AG20443 (cell line): ENCODE measurements around the gene NAGPA.

Source experiments
- DNase-seq: peaks from one replicate; pipeline ENCODE4 v3.0.0; 2012; ENCODE audit warnings: low spot score, mixed read lengths

Gene NAGPA

DNA sequence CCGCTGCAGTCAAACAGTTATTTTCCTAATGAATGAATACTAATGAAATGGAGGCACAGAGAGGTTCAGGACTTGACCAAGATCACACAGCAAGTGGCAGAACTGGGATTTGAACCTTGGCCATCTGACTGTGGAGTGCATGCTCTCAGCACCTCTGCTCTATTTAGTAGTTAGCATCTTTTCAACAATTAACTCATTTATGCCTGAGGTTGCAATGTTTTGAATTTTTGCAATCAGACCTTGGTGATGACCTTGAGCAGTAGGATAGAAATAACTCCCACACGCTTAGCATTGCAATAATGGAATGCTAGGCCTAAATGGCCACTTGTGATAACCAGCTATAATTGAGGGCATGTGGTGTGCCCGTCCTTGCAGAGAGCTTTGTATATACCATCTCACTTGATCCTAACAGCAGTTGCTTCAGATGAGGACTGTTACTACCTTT lies 31.0 kb downstream of the NAGPA start:
- no peak for DNase-seq

DNA sequence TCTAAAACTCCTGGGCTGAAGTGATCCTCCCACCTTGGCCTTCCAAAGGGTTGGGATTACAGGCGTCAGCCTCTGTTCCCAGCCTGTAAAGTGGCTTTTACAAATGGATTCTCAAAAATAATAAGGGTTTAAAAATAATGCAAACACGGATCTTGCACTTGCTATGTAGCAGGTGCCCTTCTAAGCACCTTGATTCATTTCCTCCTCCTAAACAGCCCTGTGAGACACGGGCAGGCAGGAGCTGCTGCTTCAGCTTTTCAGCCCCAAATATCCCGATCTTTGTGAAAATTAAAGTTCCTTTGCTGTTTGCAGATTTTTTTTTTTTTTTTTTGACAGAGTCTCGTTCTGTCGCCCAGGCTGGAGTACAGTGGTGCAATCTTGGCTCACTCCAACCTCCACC lies 31.7 kb downstream of the NAGPA start:
- DNase-seq, result no peak

DNA sequence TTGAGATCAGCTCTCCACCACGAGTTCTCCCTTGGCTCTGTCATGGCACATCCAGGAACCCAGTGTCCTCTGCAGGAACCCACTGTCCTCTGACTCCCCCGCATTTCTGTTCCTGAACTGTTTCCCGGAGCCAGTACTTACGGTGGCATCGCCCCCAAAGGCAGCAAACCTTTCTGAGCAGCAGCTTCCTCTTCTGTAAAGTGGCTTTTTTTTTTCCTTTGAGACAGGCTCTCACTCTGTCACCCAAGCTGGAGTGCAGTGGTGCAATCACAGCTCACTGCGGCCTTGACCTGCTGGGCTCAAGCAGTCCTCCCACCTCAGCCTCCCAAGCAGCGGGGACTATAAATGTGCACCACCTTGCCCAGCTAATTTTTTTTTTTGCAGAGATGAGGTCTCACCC lies 32.2 kb downstream of the NAGPA start:
- no peak for DNase-seq

DNA sequence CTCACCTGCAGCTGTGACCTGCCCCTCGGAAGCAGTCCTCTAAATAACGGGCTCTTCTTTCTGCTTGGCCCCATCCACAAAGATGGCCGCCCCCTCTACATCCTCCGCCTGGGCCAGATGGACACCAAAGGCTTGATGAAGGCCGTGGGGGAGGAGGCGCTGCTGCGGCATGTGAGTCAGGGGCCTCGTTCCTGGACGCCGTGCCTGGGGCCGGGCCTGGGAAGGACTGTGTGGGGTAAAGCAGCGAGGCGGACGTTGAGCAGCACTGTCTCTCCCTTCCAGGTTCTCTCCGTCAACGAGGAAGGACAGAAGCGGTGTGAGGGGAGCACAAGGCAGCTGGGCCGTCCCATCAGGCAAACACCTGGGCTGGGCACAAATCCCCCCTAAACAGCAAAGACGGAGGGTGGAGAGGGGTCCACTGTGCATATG lies 33.1 kb downstream of the NAGPA start:
- no peak for DNase-seq

DNA sequence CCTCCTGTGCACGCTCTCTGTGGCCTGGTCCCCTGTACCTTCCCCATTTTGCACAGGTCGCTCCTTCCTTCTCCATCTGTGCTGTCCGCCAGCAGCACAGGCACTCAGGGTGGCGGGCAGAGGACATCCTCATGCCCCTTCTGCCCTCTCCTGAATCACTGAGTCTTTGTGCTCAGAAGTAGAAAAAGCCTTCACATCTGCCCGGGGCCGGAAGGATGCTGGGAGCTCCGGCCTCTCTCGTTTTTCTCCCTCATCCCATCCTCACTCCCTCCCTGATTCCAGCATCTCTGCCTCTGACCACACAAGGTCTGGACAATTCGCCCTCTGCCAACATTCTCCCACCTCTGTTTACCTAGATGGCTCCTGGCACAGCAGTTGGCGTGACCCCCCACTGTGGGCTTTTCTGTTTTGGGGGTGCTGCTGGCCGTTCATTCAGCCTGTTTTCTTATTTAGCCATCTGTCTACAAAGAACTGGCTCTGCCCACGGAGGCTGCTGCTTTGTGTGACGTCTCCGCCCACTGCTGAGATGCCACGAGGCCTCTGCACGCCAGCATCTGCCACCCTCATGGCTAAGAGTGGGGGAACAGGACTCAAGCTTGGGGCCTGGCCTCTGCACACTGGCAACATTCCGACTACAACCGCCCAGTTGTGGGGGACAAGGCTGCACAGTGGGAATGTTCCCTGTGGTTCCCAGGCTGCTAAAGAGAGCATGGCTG lies 38.9 kb downstream of the NAGPA start:
- no peak for DNase-seq

DNA sequence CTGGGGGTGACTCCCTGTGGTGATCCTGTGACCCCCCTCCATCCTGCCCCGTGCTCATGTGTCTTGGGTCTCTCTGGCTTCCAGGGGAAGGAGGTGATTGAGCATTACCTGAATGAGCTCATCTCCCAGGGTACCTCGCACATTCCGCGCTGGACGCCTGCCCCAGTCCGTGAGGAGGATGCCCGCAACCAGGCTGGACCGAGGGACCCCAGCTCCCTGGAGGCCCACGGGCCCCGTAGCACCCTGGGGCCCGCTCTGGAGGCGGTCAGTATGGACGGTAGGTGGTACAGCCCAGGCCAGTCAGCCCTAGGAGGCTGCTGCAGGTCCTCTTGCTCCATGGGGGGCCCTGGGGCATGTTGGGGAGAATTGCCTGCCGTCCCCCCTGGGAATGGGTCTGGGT lies 42.0 kb downstream of the NAGPA start:
- no peak for DNase-seq

DNA sequence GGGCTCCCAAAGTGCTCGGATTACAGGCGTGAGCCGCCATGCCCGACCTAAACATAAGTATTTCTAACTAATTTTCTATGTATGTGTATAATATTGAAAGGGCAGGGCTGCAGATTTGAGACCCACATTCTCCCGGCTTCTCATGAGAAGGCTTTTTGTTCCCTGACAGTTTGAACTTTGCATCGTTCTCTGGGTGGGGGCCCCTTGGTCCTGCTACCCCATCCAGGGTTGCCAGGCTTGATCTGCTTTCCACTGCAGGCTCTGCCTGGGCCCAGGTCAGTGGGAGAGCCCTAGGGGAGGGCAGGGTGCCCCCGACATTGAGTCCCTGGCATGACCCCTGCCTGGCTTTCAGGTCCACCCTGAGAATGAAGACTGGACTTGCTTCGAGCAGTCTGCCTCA lies 43.3 kb downstream of the NAGPA start:
- DNase-seq, result no peak

DNA sequence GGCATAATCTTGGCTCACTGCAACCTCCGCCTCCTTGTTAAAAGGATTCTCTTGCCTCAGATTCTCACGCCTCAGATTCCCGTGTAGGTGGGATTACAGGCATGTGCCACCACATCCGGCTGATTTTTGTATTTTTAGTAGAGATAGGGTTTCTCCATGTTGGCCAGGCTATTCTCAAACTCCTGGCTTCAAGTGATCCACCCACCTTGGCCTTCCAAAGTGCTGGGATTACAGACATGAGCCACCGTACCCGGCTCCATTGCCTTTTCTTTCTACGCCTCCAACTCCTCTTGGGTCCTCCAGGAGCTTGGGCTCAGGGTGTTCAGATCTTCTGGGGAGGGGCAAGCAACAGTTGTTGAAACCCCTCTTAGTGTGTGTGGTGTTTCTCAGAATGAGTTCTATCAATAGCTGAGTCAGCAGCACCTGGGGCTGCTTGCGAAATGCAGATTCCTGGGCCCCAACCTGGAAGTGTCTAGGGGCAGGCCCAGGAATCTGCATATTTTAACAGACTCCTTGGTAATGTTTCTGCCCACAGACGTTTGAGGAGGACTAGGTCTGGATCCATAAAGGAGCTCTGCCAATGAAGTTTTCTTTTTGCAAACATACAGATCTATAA lies 44.2 kb downstream of the NAGPA start:
- no peak for DNase-seq

DNA sequence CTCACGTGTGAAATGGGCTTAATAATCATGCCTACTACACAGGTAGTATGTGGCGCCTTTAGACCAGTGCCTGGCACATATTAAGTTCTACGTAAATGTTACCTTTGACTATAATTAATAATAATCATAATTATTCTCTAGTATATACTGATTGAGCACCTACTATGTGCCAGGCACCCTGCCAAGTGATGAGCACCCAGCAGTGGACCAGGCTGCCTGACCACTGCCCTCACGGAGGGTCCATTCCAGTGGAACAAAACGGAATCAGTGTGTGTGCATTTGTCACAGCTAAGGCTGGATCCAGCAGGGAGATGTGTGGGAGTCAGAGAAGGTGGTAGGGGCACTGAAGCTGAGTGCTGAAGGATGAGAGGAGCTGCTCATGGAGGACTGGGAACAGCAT lies 45.1 kb downstream of the NAGPA start:
- no peak for DNase-seq

DNA sequence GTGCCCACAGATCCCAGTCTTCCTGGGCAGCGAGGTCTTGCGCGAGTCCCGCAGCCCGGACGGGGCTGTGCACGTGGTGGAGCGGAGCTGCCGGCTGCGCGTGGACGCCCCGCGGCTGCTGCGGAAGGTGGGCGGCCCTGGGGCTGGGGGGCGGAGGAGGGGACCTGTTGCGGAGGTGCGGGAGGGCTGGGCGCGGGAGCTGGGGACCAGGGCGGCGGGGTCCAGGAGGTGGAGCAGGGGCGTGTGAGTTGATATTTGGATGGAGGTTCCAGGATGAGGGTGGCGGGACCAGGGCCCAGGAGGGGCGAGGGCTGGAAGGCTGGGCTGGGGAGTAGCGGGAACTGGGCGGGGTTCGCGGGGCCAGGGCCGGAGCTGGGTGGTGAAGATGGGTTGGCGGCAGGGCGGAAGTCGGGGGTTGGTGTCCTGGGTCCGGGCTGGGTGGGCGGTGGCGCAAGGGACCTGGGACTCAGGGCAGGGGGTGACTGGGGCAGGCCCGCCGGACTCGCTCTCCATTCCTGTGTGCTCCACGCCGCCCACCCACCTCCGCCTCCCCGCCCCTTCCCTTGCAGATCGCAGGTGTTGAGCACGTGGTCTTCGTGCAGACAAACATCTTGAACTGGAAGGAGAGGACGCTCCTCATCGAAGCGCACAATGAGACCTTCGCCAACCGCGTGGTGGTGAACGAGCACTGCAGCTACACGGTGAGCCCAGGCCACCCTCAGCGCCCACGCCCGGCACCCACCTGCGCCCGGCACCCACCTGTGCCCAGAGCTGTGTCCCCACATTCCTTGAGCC lies 46.0 kb downstream of the NAGPA start:
- no peak for DNase-seq

DNA sequence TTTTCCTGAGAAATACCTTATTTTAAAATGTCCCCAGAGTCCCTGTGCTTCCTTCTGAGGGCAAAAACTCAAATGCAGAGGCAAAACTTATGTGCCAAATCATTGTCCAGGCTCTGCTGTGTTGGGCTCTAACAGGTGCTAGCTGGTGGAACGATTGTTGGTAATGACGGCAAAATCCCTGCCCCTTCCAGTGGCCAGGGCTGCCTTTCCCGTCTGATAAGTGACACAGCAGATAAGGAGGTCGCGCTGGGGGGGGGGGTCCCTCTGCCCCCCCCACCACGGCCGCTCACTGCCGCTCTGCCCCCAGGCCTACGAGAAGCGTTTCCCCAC lies 46.5 kb downstream of the NAGPA start:
- DNase-seq, result no peak

DNA sequence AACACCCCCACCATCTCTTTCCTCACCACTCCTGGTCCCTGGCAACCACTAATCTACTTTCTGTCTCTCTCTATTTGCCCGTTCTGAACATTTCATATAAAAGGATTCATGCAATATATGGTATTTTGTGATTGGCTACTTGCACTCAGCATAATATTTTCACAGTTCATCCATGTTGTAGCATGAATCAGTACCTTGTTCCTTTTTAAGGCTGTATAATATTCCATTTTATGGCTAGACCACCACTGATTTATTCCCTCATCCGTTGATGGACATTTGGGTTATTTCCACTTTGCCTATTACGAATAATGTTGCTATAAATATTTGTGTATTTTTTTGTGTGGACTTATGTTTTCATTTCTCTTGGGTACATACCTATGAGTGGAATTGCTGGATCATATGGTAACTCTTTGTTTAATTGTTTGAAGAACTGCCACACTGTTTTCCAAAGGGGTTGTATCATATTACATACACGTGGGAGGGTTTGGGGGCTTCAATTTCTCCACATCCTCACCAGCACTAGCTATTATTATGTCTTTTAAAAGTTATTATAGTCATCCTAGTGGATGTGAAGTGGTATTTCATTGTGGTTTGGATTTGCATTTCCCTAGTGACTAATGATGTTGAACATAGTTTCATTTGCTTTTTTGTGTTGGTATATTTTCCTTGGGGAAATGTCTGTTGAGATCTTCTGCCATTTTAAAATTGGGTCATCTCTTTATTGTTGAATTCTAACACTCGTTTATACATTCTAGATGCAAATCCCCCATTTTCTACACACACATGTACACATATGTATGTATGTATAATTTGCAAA lies 49.4 kb downstream of the NAGPA start:
- DNase-seq, result no peak

DNA sequence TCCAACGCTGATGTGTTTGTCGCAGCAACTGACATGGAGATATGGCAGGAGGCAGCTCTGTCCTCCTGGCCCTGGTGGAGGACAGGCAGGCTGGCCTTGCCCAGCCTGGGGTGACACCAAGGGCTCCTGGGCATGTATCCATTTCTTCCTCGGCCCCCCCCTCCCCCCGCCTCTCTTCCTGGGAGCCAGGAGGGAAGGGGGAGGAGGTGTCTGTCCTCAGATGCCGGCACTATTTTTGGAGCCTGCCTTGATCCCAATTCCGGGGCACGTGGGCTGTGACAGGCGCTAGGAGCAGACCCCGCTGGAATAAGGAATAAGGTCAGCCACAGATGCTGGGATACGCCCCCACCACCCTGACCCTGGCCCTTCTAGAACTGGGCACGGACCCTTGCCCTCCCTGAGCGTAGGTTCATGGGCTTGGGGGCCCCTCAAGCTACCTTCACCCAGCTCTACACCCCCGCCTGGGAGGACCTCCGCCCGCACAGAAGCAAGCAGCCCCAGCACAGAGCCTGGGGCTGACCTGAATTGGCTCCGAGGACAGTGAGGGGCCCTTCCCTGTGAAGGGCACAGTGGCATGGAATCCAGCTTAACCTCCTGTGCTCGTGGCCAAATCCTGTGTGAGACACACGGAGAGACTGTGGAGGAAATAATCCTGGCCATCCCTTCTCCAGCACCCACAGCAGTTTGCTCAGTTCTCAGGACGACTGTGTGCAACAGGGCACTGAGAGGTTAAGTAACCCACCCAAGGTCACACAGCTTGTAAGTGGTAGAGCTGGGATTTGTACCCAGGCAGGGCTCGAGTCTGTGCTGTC lies 51.5 kb downstream of the NAGPA start:
- DNase-seq, result no peak

DNA sequence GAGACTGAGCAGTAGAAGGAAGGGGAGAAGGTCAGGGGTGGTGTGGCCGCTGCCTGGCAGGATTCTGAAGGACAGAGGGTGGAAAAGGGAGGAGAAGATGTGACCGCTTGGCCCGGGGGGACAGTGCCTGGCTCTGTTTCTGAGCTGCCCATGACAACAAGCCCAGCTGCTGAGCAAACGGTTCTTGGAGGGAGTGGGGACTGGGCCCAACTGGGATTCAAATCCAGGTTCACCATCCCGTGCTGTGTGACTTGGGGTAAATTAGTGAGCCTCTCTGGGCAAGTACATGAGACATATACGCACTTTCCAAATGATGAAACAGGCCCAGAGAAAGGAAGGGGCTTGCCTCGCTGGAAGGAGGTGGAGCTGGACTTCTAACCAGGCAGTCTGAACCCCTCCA lies 52.3 kb downstream of the NAGPA start:
- no peak for DNase-seq

DNA sequence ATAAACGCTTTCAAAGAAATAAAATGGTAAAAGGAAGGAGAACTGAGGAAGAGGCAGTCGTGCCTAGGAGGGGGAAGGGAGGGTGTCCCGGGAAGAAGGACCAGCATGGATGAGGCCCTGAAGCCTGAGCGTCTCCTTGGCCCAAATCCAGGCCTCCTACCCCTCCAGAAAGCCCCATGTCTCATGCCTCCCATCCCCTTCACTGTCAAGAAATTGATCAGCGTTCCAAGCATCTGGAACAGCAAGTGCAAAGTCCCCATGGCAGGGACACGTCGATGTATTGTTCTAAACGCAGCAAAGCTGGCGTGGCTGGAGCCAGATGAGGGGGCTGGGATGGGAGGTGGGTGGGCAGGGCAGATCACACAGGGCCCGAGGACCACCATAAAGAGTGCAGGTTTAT lies 53.0 kb downstream of the NAGPA start:
- DNase-seq, result no peak

DNA sequence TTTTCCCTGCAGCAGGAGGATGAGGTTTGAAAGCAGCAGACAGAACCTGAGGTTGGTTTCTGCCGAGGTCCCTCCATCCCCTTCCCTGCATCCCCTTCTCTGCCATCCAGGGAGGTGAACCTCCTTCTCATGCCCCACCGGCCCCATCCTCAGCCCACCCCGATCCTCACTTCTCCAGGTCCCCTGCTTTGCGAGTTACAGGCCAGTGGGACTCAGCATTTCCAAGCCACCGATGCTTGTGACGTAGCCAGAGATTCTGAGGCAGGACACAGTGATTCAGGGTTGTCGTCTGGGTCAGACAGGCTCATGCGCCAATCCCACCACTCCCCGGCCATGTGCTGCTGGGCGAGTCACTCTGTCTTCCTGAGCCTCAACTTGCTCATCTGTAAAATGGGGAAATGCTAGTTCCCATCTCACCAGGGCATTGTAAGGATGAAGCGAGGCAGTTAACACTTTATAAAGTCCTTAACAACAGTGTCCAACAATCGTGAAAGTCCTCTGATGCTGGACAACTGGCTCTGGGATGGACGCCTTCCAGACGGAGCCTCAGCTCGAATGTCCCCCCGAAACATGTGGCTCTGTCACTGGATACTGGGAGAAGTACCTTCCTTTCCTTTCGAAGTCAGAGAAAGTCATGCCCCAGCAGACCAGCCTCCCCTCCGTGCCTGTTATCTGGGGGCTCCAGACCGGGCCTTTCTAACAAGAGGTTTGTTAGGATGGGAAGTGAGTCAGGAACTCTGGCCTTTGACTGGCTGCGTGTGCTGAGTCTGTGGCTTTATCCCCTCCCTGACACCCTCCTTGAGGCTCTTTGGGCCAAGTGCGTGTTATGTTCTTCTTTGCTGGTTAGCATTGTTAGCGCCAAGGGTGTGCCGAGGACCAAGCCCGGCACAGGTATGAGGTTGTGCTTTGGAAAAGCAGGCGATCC lies 53.7 kb downstream of the NAGPA start:
- DNase-seq, result no peak

DNA sequence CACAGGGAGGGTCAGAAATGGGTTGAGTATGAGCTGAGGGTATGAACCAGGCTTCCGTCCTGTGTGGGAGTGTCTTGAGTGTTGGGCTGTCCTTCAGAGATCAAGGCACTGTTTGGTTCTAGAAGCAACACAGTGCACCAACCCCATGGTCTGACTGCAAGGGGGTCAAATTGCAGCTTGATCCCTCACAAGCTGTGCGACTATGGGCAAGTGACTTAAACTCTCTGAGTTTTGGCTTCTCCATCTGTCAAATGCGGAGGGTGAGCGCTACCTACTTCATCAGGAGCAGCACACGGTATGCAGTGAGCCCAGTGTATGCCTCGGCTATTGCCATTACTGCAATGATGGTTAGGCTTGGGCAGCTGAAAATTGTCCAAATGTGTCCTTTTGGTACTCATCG lies 54.6 kb downstream of the NAGPA start:
- DNase-seq, result no peak

DNA sequence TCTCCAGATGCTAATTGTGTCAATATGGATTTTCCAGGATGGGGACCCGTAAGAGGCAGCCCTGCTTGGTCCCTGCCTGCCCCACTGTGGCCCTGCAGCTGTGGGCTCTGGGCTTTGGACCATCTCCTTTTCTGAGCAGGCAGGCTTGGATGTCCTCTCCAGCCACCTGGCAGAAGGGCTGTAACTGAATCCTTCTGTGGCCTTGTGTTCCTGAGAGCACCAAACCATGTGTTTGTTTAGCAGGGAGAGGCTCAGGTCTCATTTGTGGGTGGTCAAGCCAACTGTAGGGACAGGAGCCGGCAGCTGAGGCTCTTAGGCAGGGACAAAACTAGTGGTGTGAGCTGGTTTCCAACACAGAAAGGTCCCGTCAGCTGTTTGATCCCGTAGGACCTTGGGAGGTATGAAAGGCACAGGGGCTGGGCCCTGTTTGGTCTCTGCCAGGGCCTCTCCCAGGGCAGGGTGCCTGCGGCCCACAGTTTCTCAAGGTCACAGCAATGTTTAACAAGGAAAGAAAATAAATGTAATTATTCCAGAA lies 57.1 kb downstream of the NAGPA start:
- no peak for DNase-seq

DNA sequence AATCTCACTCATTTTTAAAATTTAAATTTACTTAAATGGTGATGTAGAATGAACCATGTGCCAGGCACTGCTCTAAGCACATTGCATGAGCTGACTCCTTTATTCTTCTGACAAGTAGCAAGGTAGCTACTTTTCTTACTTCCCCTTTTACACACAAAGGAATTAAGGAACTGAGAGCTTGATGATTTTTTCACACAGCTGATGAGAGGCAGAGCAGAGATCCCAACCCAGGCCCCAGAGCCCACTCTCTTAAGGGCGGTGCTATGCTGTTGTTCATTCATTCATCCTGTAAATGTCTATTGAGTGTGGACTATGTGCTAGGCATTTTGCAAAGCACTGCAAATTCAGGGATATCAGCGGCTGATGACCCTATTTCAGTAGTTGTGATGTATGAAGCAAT lies 57.7 kb downstream of the NAGPA start:
- DNase-seq, result no peak
